Esophagus squamous epithelium (tissue), 4 donors: ENCODE measurements around the gene DLAT.

Experiments
- CTCF ChIP-seq, 6 experiments: fragments of 450-650 bp in 4 of 6; fragments of 200-600 bp in 2 of 6; sonication (generic) in 2 of 6; IDR thresholded peaks; one replicate each; pipeline ENCODE4 v1.5.1; 2016 to 2019; ENCODE audit warnings: antibody characterized with exemption in 6 of 6, mild to moderate bottlenecking in 4 of 6, moderate library complexity in 4 of 6
- POLR2A ChIP-seq, 4 donors: fragments of 450-650 bp; IDR thresholded peaks; one replicate each; pipeline ENCODE4 v1.6.1; 2017; ENCODE audit warnings: antibody characterized with exemption in 4 of 4, mild to moderate bottlenecking in 4 of 4, moderate library complexity in 3 of 4

GRCh38 chr11:111982019-111982464 is 43.2 kb upstream of the DLAT start:
- TF ChIP-seq CTCF (IDR thresholded peaks at IDR 0.05) (peak; percentile 14 to 86 (median 78)), POLR2A (IDR thresholded peaks at IDR 0.05) (no peak)
